ENCODE measurements around the gene CNIH1.

CNIH1 gene

DNA sequence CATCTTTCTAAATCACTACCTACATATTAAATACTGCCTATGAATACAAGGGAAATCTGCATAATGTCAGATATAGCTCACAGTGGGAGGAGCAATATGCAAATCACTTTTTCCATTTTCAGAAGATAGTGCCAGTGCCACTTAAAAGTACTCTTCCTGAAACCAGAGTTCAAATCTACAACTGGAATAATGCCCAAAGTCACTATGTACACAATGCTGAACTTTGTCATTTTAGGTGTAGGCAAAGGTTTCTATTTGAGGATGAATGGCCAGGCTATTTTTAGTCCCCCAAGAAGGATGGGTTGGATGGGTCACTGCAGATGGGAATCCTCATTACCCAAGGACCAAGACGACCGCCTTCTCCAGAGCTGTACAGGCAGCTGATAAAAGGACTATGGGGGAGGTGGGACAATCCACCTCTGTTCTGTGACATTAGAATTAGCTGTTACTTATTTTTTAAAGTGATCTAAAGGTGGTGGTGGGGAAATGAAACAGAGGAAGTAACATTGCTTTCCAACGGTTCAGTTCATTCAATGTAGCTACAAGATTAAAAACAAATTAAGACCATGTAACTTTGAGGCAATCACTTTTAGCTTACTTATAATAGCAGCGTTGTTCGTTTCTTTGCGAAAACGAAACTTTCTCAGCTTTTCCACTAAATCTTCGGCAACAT lies 42.0 kb upstream of the CNIH1 start:
- Histone ChIP-seq H3K79me2 (ENCODE audit: insufficient read depth, low read length) (peaks cover 40% of the 10 kb centered on the region), H3K4me1 (ENCODE audit: insufficient read depth, low read length, severe bottlenecking) (peaks cover 31% of the 10 kb centered on the region), H2AFZ (ENCODE audit: low read length) (no peak overlapping the region), H3K9me3 (ENCODE audit: low read length) (no peaks in the 10 kb centered on the region), H3K9me2 (ENCODE audit: low read depth, low read length) (no peaks in the 10 kb centered on the region), H3K9ac (ENCODE audit: low read length) (peak overlapping the region; percentile 45; the same call in 1 of the 2 replicates), H3K4me3 (ENCODE audit: low read depth, low read length, poor library complexity, severe bottlenecking) (peak overlapping the region; percentile 30), H3K36me3 (ENCODE audit: insufficient read depth, low read length) (peaks cover 27% of the 10 kb centered on the region), H4K20me1 (ENCODE audit: insufficient read depth, low read length) (no peaks in the 10 kb centered on the region), H3K27me3 (ENCODE audit: insufficient read depth, low read length) (no peaks in the 10 kb centered on the region), H3K4me2 (ENCODE audit: low read length) (peak overlapping the region; percentile 50), H3F3A (ENCODE audit: insufficient read depth, low read length) (peaks cover 5% of the 10 kb centered on the region; the same call in 1 of the 2 replicates), H3K27ac (ENCODE audit: low read depth, low read length, poor library complexity, severe bottlenecking) (peak overlapping the region; percentile 65)
- TF ChIP-seq EZH2 (IDR thresholded peaks at IDR 0.05; ENCODE audit: borderline replicate concordance, low read length) = no peak
- TF ChIP-seq, protein P1, sequence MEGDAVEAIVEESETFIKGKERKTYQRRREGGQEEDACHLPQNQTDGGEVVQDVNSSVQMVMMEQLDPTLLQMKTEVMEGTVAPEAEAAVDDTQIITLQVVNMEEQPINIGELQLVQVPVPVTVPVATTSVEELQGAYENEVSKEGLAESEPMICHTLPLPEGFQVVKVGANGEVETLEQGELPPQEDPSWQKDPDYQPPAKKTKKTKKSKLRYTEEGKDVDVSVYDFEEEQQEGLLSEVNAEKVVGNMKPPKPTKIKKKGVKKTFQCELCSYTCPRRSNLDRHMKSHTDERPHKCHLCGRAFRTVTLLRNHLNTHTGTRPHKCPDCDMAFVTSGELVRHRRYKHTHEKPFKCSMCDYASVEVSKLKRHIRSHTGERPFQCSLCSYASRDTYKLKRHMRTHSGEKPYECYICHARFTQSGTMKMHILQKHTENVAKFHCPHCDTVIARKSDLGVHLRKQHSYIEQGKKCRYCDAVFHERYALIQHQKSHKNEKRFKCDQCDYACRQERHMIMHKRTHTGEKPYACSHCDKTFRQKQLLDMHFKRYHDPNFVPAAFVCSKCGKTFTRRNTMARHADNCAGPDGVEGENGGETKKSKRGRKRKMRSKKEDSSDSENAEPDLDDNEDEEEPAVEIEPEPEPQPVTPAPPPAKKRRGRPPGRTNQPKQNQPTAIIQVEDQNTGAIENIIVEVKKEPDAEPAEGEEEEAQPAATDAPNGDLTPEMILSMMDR (IDR thresholded peaks at IDR 0.05; ENCODE audit: low read length) = no peak

DNA sequence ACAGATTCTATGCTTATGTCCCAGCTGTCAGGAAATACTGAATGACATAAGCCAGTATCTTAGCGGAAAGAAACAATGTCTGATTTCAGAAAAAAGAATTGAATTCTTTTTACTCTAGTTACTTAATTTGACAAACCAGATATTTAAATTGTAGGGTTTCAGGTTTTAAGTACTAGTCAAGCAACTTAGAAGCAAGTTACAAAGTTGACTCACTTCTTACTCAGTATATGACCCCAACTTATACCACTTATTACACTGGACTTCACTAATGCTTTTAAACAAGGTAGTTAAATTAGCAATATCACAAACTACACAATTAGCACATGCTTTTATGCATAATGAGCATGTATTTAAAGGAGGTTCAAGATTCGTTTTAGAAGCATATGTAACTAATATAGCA lies 40.5 kb upstream of the CNIH1 start:
- H2AFZ ChIP-seq (ENCODE audit: low read length) = no peak overlapping the region
- no peaks in the 10 kb centered on the region for H3K9me2 ChIP-seq (ENCODE audit: low read depth, low read length)
- H3K36me3 ChIP-seq (ENCODE audit: insufficient read depth, low read length) = peaks cover 38% of the 10 kb centered on the region
- no peak for TF ChIP-seq EZH2 (IDR thresholded peaks at IDR 0.05; ENCODE audit: borderline replicate concordance, low read length)
- TF ChIP-seq, protein P1 (IDR thresholded peaks at IDR 0.05; ENCODE audit: low read length) = no peak
- H3F3A ChIP-seq (ENCODE audit: insufficient read depth, low read length) = peaks cover 5% of the 10 kb centered on the region; the same call in 1 of the 2 replicates
- no peaks in the 10 kb centered on the region for H3K27me3 ChIP-seq (ENCODE audit: insufficient read depth, low read length)
- no peaks in the 10 kb centered on the region for H4K20me1 ChIP-seq (ENCODE audit: insufficient read depth, low read length)
- no peaks in the 10 kb centered on the region for H3K9me3 ChIP-seq (ENCODE audit: low read length)
- no peak overlapping the region for H3K27ac ChIP-seq (ENCODE audit: low read depth, low read length, poor library complexity, severe bottlenecking)
- H3K4me1 ChIP-seq (ENCODE audit: insufficient read depth, low read length, severe bottlenecking) = peaks cover 22% of the 10 kb centered on the region
- no peak overlapping the region for H3K4me3 ChIP-seq (ENCODE audit: low read depth, low read length, poor library complexity, severe bottlenecking)
- no peak overlapping the region for H3K9ac ChIP-seq (ENCODE audit: low read length)
- H3K4me2 ChIP-seq (ENCODE audit: low read length) = no peak overlapping the region
- peaks cover 28% of the 10 kb centered on the region for H3K79me2 ChIP-seq (ENCODE audit: insufficient read depth, low read length)

DNA sequence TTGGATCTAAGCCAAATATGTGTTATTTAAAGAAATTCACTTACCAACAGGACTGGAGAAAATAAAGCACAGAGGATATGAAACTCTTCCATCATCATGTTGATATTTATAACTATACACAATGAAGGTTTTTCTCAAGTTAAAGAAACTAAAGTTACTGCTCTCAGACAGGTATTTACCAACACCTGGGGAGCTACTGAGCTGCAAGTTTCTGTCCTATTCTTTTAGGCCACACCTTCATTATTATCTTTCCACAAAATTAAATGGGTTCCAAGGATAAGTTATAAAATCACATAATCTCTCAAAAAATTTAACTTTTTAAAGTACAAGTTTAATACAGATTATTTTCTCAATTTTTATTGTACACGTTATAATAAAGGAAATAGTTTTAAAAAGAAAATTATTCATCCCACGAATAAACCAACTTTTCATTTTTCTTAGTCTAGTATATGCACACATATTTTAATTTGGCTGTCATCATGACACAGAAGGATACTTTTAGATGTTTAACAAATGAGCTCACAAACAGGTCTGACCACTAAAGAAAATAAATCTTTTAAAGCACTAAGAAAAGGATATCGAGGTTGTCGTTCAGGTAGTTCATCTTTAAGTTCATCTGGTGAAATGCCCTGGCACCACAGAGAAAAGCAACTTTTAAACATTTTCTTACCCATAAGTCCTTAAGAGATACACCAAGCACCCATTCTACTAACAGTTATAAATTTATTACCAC lies 39.8 kb upstream of the CNIH1 start:
- TF ChIP-seq EZH2 (IDR thresholded peaks at IDR 0.05; ENCODE audit: borderline replicate concordance, low read length) = no peak
- TF ChIP-seq, protein P1 (IDR thresholded peaks at IDR 0.05; ENCODE audit: low read length) = no peak
- no peak overlapping the region for H3K27ac ChIP-seq (ENCODE audit: low read depth, low read length, poor library complexity, severe bottlenecking)
- H3F3A ChIP-seq (ENCODE audit: insufficient read depth, low read length) = peaks cover 5% of the 10 kb centered on the region; the same call in 1 of the 2 replicates
- no peak overlapping the region for H2AFZ ChIP-seq (ENCODE audit: low read length)
- H3K9me2 ChIP-seq (ENCODE audit: low read depth, low read length) = no peaks in the 10 kb centered on the region
- no peaks in the 10 kb centered on the region for H3K9me3 ChIP-seq (ENCODE audit: low read length)
- H3K9ac ChIP-seq (ENCODE audit: low read length) = no peak overlapping the region
- H3K4me2 ChIP-seq (ENCODE audit: low read length) = no peak overlapping the region
- no peaks in the 10 kb centered on the region for H4K20me1 ChIP-seq (ENCODE audit: insufficient read depth, low read length)
- H3K4me1 ChIP-seq (ENCODE audit: insufficient read depth, low read length, severe bottlenecking) = peaks cover 22% of the 10 kb centered on the region
- no peak overlapping the region for H3K4me3 ChIP-seq (ENCODE audit: low read depth, low read length, poor library complexity, severe bottlenecking)
- peaks cover 45% of the 10 kb centered on the region for H3K36me3 ChIP-seq (ENCODE audit: insufficient read depth, low read length)
- peaks cover 21% of the 10 kb centered on the region for H3K79me2 ChIP-seq (ENCODE audit: insufficient read depth, low read length)
- H3K27me3 ChIP-seq (ENCODE audit: insufficient read depth, low read length) = no peaks in the 10 kb centered on the region

Data from OCI-LY1 (cell line).